ENCODE measurements around the gene NOX4. TPM values are rescaled to one million over a fixed set of nuclear protein-coding genes. Genes with fewer than 3 reads are reported as not detected.

NOX4 gene
- total and polyA plus RNA-seq, 2 of the 8 experiments (the other 6 are each of a cell fraction or from before 2014, with no cell fraction given) = 2.0 to 2.3 TPM

DNA sequence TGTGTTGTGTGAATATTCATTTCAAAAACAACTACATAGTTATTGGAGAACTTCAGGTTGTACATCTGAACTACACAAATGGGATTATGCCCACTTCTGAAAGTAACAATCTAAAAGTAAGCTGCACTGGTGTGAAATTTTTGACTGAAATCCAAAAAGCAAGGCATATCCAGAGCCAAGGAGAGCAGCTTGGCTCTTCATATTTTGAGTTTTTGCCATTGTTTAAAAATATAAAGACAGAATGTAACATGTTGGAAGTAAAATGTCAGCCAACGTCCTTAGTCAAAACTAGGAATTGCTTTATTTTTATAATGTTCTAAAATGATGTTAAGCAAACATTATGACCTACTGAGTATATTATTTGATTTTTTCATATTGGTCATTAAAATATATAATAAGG lies 45.8 kb upstream of the NOX4 start (continued):
- TF ChIP-seq BACH1 (IDR thresholded peaks at IDR 0.05; ENCODE audit: low read length) = no peak
- TF ChIP-seq, protein P1, sequence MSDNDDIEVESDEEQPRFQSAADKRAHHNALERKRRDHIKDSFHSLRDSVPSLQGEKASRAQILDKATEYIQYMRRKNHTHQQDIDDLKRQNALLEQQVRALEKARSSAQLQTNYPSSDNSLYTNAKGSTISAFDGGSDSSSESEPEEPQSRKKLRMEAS (IDR thresholded peaks at IDR 0.05) = no peak
- TF ChIP-seq, protein P2, sequence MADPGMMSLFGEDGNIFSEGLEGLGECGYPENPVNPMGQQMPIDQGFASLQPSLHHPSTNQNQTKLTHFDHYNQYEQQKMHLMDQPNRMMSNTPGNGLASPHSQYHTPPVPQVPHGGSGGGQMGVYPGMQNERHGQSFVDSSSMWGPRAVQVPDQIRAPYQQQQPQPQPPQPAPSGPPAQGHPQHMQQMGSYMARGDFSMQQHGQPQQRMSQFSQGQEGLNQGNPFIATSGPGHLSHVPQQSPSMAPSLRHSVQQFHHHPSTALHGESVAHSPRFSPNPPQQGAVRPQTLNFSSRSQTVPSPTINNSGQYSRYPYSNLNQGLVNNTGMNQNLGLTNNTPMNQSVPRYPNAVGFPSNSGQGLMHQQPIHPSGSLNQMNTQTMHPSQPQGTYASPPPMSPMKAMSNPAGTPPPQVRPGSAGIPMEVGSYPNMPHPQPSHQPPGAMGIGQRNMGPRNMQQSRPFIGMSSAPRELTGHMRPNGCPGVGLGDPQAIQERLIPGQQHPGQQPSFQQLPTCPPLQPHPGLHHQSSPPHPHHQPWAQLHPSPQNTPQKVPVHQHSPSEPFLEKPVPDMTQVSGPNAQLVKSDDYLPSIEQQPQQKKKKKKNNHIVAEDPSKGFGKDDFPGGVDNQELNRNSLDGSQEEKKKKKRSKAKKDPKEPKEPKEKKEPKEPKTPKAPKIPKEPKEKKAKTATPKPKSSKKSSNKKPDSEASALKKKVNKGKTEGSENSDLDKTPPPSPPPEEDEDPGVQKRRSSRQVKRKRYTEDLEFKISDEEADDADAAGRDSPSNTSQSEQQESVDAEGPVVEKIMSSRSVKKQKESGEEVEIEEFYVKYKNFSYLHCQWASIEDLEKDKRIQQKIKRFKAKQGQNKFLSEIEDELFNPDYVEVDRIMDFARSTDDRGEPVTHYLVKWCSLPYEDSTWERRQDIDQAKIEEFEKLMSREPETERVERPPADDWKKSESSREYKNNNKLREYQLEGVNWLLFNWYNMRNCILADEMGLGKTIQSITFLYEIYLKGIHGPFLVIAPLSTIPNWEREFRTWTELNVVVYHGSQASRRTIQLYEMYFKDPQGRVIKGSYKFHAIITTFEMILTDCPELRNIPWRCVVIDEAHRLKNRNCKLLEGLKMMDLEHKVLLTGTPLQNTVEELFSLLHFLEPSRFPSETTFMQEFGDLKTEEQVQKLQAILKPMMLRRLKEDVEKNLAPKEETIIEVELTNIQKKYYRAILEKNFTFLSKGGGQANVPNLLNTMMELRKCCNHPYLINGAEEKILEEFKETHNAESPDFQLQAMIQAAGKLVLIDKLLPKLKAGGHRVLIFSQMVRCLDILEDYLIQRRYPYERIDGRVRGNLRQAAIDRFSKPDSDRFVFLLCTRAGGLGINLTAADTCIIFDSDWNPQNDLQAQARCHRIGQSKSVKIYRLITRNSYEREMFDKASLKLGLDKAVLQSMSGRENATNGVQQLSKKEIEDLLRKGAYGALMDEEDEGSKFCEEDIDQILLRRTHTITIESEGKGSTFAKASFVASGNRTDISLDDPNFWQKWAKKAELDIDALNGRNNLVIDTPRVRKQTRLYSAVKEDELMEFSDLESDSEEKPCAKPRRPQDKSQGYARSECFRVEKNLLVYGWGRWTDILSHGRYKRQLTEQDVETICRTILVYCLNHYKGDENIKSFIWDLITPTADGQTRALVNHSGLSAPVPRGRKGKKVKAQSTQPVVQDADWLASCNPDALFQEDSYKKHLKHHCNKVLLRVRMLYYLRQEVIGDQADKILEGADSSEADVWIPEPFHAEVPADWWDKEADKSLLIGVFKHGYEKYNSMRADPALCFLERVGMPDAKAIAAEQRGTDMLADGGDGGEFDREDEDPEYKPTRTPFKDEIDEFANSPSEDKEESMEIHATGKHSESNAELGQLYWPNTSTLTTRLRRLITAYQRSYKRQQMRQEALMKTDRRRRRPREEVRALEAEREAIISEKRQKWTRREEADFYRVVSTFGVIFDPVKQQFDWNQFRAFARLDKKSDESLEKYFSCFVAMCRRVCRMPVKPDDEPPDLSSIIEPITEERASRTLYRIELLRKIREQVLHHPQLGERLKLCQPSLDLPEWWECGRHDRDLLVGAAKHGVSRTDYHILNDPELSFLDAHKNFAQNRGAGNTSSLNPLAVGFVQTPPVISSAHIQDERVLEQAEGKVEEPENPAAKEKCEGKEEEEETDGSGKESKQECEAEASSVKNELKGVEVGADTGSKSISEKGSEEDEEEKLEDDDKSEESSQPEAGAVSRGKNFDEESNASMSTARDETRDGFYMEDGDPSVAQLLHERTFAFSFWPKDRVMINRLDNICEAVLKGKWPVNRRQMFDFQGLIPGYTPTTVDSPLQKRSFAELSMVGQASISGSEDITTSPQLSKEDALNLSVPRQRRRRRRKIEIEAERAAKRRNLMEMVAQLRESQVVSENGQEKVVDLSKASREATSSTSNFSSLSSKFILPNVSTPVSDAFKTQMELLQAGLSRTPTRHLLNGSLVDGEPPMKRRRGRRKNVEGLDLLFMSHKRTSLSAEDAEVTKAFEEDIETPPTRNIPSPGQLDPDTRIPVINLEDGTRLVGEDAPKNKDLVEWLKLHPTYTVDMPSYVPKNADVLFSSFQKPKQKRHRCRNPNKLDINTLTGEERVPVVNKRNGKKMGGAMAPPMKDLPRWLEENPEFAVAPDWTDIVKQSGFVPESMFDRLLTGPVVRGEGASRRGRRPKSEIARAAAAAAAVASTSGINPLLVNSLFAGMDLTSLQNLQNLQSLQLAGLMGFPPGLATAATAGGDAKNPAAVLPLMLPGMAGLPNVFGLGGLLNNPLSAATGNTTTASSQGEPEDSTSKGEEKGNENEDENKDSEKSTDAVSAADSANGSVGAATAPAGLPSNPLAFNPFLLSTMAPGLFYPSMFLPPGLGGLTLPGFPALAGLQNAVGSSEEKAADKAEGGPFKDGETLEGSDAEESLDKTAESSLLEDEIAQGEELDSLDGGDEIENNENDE (IDR thresholded peaks at IDR 0.05; ENCODE audit: insufficient replicate concordance, low read length) = no peak
- no peak for TF ChIP-seq POLR2AphosphoS5 (IDR thresholded peaks at IDR 0.05; ENCODE audit: low read depth, low read length)

Measured in H1 (cell line).